HepG2 (cell line): ENCODE results near the gene GJB1. TPM values are rescaled to one million over a fixed set of nuclear protein-coding genes. Genes with fewer than 3 reads are reported as not detected.

Experiments
- FOXC1 ChIP-seq: sonication (generic); formaldehyde crosslinking; IDR thresholded peaks from 2 replicates; pipeline ENCODE4 v1.8.0; 2022; ENCODE audit warnings: mild to moderate bottlenecking, missing genetic modification reagents, borderline replicate concordance
- FOXK1 ChIP-seq: sonication (generic); formaldehyde crosslinking; IDR thresholded peaks from 2 replicates; pipeline ENCODE4 v1.4.0; 2020; ENCODE audit warnings: low read depth, missing genetic modification reagents, borderline replicate concordance
- GATAD2A ChIP-seq: IDR thresholded peaks from 2 replicates; pipeline ENCODE4 v1.6.1; 2016
- NR2F6 ChIP-seq, 2 experiments: IDR thresholded peaks; 2 replicates each; pipeline ENCODE4 v1.6.1; 2016; ENCODE audit warnings: antibody characterized with exemption in 1 of 2, mild to moderate bottlenecking in 1 of 2
- RARA ChIP-seq: IDR thresholded peaks from 2 replicates; pipeline ENCODE4 v1.6.1; 2016; ENCODE audit warnings: missing genetic modification reagents, missing compliant biosample characterization
- RBFOX2 ChIP-seq: fragments of 200-400 bp; formaldehyde crosslinking; IDR thresholded peaks from 2 replicates; pipeline ENCODE4 v1.6.1; 2017; ENCODE audit warnings: low read depth, mild to moderate bottlenecking, low read length
- RFXAP ChIP-seq: sonication (generic); formaldehyde crosslinking; IDR thresholded peaks from 2 replicates; pipeline ENCODE4 v1.4.0; 2020; ENCODE audit warnings: missing genetic modification reagents, borderline replicate concordance
- SAP130 ChIP-seq: IDR thresholded peaks from 2 replicates; pipeline ENCODE4 v1.6.1; 2016; ENCODE audit warnings: low read depth
- SIX1 ChIP-seq: sonication (generic); formaldehyde crosslinking; IDR thresholded peaks from 2 replicates; pipeline ENCODE4 v1.4.0; 2020; ENCODE audit warnings: missing genetic modification reagents, borderline replicate concordance
- ZBTB21 ChIP-seq: sonication (generic); formaldehyde crosslinking; IDR thresholded peaks from 2 replicates; pipeline ENCODE4 v1.4.0; 2020; ENCODE audit warnings: missing genetic modification reagents
- ZMYM3 ChIP-seq: sonication (generic); formaldehyde crosslinking; IDR thresholded peaks from 2 replicates; pipeline ENCODE4 v1.5.1; 2020; ENCODE audit warnings: mild to moderate bottlenecking, missing genetic modification reagents
- ZSCAN31 ChIP-seq: sonication (generic); formaldehyde crosslinking; IDR thresholded peaks from 2 replicates; pipeline ENCODE4 v1.5.0; 2020; ENCODE audit warnings: low read depth, mild to moderate bottlenecking, missing genetic modification reagents
- polyA plus RNA-seq, 8 experiments: library from polyadenylated mRNA; depleted of rRNA in 3 of 8; stranded (reverse) in 7 of 8; unstranded in 1 of 8; fragments of >200 nt; fragmentation: Illumina TruSeq in 4 of 8; extraction: Trizol in 4 of 8; gene quantifications; 2 replicates each; pipeline versions ENCODE4 v1.2.1 to v1.2.3, GENCODE V29; 2011 to 2016; ENCODE audit warnings: low read depth in 4 of 8, missing spikeins in 1 of 8, mixed read lengths in 1 of 8; ENCODE audit not compliant: insufficient read depth in 1 of 8
- total RNA-seq, 5 experiments: library from RNA; depleted of rRNA; stranded (reverse); fragments of >200 nt; fragmentation: Illumina TruSeq; extraction: Trizol; gene quantifications; 2 replicates each; pipeline ENCODE4 v1.2.3, GENCODE V29; 2016; ENCODE audit warnings: low read depth in 1 of 5
- TF ChIP-seq, protein P1 (sequence below), 2 experiments: IDR thresholded peaks; 2 replicates each; pipeline ENCODE4 v1.6.1; 2011 to 2012; ENCODE audit warnings: low read length in 2 of 2, borderline replicate concordance in 1 of 2, low read depth in 1 of 2, mild to moderate bottlenecking in 1 of 2, moderate library complexity in 1 of 2
- TF ChIP-seq, protein P2 (sequence below): IDR thresholded peaks from 2 replicates; pipeline ENCODE4 v1.6.1; 2012; ENCODE audit warnings: inconsistent platforms
- TF ChIP-seq, protein P3 (sequence below): sonication (generic); formaldehyde crosslinking; IDR thresholded peaks from 2 replicates; pipeline ENCODE4 v1.4.0; 2020; ENCODE audit warnings: mild to moderate bottlenecking, missing genetic modification reagents
- TF ChIP-seq, protein P4 (sequence below): sonication (generic); formaldehyde crosslinking; IDR thresholded peaks from 2 replicates; pipeline ENCODE4 v1.9.0; 2022; ENCODE audit warnings: missing genetic modification reagents, mild to moderate bottlenecking, borderline replicate concordance
- TF ChIP-seq, protein P5 (sequence below): sonication (generic); formaldehyde crosslinking; IDR thresholded peaks from 2 replicates; pipeline ENCODE4 v1.4.0; 2020; ENCODE audit warnings: missing genetic modification reagents, borderline replicate concordance

GJB1 gene
- total and polyA plus RNA-seq, 2 of the 13 experiments (the other 11 are each of a cell fraction or from before 2014, with no cell fraction given): 111 to 161 TPM

DNA sequence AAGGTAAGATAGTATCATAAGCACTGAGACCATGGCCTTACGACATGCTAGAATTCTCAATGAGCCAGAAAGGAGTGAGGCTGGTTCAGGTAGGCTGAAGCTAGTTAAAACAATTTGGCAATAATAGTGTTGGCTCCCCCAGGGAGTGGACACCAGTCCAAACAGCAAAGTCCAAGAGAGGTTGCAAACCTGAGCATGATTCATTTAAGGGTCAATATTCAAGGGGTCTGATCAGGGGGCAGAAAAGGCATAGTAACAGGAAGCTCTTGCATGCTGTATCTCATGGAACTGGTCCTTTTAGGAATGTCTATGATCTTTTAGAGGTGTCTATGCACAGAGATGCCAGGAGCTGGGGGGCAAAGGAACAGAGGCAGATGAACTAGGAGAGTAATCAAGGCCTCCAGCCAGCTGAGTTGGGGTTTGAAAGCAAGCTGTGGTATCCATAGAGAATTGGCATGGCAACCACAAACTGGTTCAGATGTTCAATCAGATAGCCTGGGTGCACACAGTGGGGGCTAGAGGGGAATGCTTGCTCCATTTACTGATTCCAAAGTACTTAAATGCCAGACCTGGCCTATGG is 5.1 kb downstream of the GJB1 start (continued):
- TF ChIP-seq, protein P1, sequence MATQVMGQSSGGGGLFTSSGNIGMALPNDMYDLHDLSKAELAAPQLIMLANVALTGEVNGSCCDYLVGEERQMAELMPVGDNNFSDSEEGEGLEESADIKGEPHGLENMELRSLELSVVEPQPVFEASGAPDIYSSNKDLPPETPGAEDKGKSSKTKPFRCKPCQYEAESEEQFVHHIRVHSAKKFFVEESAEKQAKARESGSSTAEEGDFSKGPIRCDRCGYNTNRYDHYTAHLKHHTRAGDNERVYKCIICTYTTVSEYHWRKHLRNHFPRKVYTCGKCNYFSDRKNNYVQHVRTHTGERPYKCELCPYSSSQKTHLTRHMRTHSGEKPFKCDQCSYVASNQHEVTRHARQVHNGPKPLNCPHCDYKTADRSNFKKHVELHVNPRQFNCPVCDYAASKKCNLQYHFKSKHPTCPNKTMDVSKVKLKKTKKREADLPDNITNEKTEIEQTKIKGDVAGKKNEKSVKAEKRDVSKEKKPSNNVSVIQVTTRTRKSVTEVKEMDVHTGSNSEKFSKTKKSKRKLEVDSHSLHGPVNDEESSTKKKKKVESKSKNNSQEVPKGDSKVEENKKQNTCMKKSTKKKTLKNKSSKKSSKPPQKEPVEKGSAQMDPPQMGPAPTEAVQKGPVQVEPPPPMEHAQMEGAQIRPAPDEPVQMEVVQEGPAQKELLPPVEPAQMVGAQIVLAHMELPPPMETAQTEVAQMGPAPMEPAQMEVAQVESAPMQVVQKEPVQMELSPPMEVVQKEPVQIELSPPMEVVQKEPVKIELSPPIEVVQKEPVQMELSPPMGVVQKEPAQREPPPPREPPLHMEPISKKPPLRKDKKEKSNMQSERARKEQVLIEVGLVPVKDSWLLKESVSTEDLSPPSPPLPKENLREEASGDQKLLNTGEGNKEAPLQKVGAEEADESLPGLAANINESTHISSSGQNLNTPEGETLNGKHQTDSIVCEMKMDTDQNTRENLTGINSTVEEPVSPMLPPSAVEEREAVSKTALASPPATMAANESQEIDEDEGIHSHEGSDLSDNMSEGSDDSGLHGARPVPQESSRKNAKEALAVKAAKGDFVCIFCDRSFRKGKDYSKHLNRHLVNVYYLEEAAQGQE (IDR thresholded peaks at IDR 0.05; ENCODE audit: borderline replicate concordance in 1 of 2, low read depth in 1 of 2, low read length in 2 of 2): peak in 1 of 2 experiments; percentile 74; a peak in 1 of 4 replicates
- TF ChIP-seq SIX1 (no peak), NR2F6 (IDR thresholded peaks at IDR 0.05) (peak; percentile 63), NR2F6 (CRISPR knock-in tag; IDR thresholded peaks at IDR 0.05) (peak; percentile 61), RBFOX2 (no peak; the same call in 1 of the 2 replicates), FOXK1 (CRISPR knock-in tag) (peak; percentile 58; the same call in 1 of the 2 replicates), GATAD2A (CRISPR knock-in tag) (peak; percentile 68), FOXC1 (no peak), RFXAP (CRISPR knock-in tag) (0 out of 2 replicates have a peak, but pooled peaks have one; percentile 21), ZMYM3 (no peak), RARA (CRISPR knock-in tag) (peak; percentile 67), SAP130 (CRISPR knock-in tag) (peak; percentile 72), ZBTB21 (CRISPR knock-in tag) (no peak), ZSCAN31 (CRISPR knock-in tag) (no peak)
- TF ChIP-seq, protein P2, sequence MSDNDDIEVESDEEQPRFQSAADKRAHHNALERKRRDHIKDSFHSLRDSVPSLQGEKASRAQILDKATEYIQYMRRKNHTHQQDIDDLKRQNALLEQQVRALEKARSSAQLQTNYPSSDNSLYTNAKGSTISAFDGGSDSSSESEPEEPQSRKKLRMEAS: 0 out of 2 replicates have a peak, but pooled peaks have one; percentile 23
- TF ChIP-seq, protein P3, sequence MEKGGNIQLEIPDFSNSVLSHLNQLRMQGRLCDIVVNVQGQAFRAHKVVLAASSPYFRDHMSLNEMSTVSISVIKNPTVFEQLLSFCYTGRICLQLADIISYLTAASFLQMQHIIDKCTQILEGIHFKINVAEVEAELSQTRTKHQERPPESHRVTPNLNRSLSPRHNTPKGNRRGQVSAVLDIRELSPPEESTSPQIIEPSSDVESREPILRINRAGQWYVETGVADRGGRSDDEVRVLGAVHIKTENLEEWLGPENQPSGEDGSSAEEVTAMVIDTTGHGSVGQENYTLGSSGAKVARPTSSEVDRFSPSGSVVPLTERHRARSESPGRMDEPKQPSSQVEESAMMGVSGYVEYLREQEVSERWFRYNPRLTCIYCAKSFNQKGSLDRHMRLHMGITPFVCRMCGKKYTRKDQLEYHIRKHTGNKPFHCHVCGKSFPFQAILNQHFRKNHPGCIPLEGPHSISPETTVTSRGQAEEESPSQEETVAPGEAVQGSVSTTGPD (CRISPR knock-in tag): peak; percentile 65; the same call in 1 of the 2 replicates
- TF ChIP-seq, protein P4, sequence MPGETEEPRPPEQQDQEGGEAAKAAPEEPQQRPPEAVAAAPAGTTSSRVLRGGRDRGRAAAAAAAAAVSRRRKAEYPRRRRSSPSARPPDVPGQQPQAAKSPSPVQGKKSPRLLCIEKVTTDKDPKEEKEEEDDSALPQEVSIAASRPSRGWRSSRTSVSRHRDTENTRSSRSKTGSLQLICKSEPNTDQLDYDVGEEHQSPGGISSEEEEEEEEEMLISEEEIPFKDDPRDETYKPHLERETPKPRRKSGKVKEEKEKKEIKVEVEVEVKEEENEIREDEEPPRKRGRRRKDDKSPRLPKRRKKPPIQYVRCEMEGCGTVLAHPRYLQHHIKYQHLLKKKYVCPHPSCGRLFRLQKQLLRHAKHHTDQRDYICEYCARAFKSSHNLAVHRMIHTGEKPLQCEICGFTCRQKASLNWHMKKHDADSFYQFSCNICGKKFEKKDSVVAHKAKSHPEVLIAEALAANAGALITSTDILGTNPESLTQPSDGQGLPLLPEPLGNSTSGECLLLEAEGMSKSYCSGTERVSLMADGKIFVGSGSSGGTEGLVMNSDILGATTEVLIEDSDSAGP (CRISPR knock-in tag): 0 out of 2 replicates have a peak, but pooled peaks have one; percentile 25
- TF ChIP-seq, protein P5, sequence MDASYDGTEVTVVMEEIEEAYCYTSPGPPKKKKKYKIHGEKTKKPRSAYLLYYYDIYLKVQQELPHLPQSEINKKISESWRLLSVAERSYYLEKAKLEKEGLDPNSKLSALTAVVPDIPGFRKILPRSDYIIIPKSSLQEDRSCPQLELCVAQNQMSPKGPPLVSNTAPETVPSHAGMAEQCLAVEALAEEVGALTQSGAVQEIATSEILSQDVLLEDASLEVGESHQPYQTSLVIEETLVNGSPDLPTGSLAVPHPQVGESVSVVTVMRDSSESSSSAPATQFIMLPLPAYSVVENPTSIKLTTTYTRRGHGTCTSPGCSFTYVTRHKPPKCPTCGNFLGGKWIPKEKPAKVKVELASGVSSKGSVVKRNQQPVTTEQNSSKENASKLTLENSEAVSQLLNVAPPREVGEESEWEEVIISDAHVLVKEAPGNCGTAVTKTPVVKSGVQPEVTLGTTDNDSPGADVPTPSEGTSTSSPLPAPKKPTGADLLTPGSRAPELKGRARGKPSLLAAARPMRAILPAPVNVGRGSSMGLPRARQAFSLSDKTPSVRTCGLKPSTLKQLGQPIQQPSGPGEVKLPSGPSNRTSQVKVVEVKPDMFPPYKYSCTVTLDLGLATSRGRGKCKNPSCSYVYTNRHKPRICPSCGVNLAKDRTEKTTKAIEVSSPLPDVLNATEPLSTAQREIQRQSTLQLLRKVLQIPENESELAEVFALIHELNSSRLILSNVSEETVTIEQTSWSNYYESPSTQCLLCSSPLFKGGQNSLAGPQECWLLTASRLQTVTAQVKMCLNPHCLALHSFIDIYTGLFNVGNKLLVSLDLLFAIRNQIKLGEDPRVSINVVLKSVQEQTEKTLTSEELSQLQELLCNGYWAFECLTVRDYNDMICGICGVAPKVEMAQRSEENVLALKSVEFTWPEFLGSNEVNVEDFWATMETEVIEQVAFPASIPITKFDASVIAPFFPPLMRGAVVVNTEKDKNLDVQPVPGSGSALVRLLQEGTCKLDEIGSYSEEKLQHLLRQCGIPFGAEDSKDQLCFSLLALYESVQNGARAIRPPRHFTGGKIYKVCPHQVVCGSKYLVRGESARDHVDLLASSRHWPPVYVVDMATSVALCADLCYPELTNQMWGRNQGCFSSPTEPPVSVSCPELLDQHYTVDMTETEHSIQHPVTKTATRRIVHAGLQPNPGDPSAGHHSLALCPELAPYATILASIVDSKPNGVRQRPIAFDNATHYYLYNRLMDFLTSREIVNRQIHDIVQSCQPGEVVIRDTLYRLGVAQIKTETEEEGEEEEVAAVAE (CRISPR knock-in tag): no peak
